ENCODE data around the gene MCOLN3.

GRCh38 chr1:84996846-84997666, 51.2 kb downstream of the MCOLN3 start, which contains the start of gene MCOLN2:
- TF ChIP-seq POLR2A (IDR thresholded peaks at IDR 0.05): peak in 1 of 2 donors; percentile 46
- no peak for TF ChIP-seq CTCF (IDR thresholded peaks at IDR 0.05)
- TF ChIP-seq EP300 (IDR thresholded peaks at IDR 0.05): peak in 1 of 2 donors; percentile 47

Measured in tibial nerve (tissue), 4 donors.